Gastrocnemius medialis (tissue), 4 donors: ENCODE data around the gene ZNF322.

ENCODE experiments used
- CTCF ChIP-seq, 5 experiments: fragments of 450-650 bp in 3 of 5; fragments of 200-600 bp in 2 of 5; sonication (generic) in 2 of 5; IDR thresholded peaks in 4 of 5; conservative IDR thresholded peaks in 1 of 5; 1 replicate in 4 of 5; 2 replicates in 1 of 5; pipeline ENCODE4 v1.5.1; 2016 to 2019; ENCODE audit warnings: antibody characterized with exemption in 5 of 5, mild to moderate bottlenecking in 3 of 5, moderate library complexity in 3 of 5
- POLR2A ChIP-seq, 2 donors: fragments of 450-650 bp; IDR thresholded peaks; one replicate each; pipeline ENCODE4 v1.6.1; 2017; ENCODE audit warnings: antibody characterized with exemption in 2 of 2, mild to moderate bottlenecking in 2 of 2, moderate library complexity in 2 of 2

- no peak for TF ChIP-seq CTCF (IDR thresholded peaks at IDR 0.05 in 4 of 5, conservative IDR thresholded peaks at IDR 0.05 in 1 of 5)
- TF ChIP-seq POLR2A (IDR thresholded peaks at IDR 0.05): no peak
These were observed 61.7 kb downstream of the ZNF322 start for GRCh38 chr6:26597821-26598220.
